Measurements from ENCODE around the gene ZBTB42. TPM values are rescaled to one million over a fixed set of nuclear protein-coding genes. Genes with fewer than 3 reads are reported as not detected.

The ZBTB42 gene
- total RNA-seq, 1 donor from 2014 or later = 2.4 TPM

DNA sequence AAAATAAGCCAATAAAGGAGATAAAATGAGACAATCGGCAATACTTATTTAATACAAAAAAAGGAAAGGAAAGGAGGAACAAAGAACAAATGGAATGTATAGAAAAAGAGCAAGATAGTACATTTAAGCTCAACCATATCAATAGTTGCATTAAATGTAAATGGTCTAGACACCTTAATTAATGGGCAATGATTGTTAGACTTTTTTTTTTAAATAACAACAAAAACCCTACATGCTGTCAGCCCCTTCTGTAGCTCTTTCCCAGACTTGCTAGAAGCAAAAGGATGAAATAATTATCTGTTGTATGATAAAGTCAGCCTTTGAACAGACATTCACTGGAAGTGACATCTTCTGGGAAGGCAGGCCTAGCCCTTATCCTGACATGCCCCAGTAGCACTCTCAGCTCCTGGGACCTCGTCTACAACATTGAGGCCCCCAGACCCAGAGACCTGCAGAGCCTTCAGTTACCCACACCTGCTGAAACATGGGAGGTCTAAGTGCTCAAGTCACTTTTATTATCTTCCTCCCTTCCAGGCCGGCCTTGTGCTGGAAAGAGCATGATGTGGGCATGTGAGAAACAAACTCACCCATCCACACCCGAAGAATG, 34.5 kb upstream of the ZBTB42 start:
- peaks cover 34% of the 10 kb centered on the region for H3K4me1 Mint-ChIP-seq (ENCODE audit: unreplicated experiment)
- H3K27me3 Mint-ChIP-seq (ENCODE audit: unreplicated experiment) = peaks cover 9% of the 10 kb centered on the region
- TF ChIP-seq, protein P1, sequence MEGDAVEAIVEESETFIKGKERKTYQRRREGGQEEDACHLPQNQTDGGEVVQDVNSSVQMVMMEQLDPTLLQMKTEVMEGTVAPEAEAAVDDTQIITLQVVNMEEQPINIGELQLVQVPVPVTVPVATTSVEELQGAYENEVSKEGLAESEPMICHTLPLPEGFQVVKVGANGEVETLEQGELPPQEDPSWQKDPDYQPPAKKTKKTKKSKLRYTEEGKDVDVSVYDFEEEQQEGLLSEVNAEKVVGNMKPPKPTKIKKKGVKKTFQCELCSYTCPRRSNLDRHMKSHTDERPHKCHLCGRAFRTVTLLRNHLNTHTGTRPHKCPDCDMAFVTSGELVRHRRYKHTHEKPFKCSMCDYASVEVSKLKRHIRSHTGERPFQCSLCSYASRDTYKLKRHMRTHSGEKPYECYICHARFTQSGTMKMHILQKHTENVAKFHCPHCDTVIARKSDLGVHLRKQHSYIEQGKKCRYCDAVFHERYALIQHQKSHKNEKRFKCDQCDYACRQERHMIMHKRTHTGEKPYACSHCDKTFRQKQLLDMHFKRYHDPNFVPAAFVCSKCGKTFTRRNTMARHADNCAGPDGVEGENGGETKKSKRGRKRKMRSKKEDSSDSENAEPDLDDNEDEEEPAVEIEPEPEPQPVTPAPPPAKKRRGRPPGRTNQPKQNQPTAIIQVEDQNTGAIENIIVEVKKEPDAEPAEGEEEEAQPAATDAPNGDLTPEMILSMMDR (IDR thresholded peaks at IDR 0.05; ENCODE audit: unreplicated experiment) = no peak
- no peaks in the 10 kb centered on the region for H3K9me3 Mint-ChIP-seq (ENCODE audit: unreplicated experiment)
- peaks cover 28% of the 10 kb centered on the region for H3K36me3 Mint-ChIP-seq (ENCODE audit: low read depth, unreplicated experiment)
- no peak for DNase-seq (ENCODE audit: low spot score)
- peak overlapping the region; percentile 23 for H3K4me3 Mint-ChIP-seq (ENCODE audit: unreplicated experiment)
- H3K27ac Mint-ChIP-seq (ENCODE audit: unreplicated experiment) = peak overlapping the region; percentile 96

DNA sequence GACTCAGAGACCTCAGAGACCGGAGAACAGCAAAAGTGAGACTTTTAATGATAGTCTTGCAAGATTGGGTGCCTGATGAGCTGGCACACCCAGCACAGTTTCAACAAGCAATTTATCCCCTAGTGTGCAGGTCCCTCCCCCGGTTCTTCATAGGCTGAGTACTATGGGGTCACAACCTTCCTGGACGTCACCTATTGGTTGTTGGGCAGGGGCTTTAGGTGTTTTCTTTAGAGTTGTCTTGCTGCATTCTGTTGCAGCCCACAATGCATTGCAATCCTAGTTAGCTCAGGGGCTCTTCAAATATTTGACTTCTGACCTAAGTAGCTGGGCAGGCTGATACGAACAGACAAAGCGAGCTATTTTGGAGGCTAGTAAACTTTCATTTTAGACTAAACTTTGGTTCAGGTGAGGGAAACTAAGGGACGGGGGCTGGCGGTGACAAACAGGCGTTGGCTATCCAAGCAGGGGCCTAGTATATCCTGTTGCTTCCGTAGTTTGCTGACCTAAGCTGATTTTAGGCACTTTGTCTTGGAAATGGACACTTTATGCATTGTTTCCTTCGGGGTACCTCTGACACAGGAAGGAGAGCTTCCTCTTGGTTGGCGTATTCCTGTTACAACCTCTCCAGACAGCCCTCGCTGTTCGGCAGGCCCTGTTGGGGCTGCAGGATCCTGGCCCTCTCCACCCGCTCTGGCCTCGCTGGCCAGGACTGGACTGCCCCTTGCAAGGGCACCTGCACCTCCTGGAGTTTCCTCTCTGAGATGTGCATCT, 33.9 kb upstream of the ZBTB42 start:
- peak; percentile 48 for DNase-seq (ENCODE audit: low spot score)
- peaks cover 34% of the 10 kb centered on the region for H3K4me1 Mint-ChIP-seq (ENCODE audit: unreplicated experiment)
- no peaks in the 10 kb centered on the region for H3K9me3 Mint-ChIP-seq (ENCODE audit: unreplicated experiment)
- peaks cover 11% of the 10 kb centered on the region for H3K27me3 Mint-ChIP-seq (ENCODE audit: unreplicated experiment)
- peak overlapping the region; percentile 96 for H3K27ac Mint-ChIP-seq (ENCODE audit: unreplicated experiment)
- H3K36me3 Mint-ChIP-seq (ENCODE audit: low read depth, unreplicated experiment) = peaks cover 29% of the 10 kb centered on the region
- TF ChIP-seq, protein P1 (IDR thresholded peaks at IDR 0.05; ENCODE audit: unreplicated experiment) = no peak
- peak overlapping the region; percentile 76 for H3K4me3 Mint-ChIP-seq (ENCODE audit: unreplicated experiment)

DNA sequence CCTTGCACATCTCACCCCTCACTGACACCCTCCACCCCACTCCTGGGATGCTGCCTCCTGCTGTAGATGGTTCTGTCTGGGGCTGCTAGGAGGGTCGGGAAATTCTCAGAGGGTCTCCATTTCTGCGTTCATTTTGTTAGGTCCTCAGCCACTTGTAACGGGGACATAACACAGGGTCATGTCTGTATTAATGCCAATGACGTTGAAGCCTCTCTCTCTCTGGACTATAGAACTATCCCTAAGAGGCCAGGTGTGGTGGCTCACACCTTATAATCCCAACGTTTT, 33.3 kb upstream of the ZBTB42 start:
- peak overlapping the region; percentile 76 for H3K4me3 Mint-ChIP-seq (ENCODE audit: unreplicated experiment)
- TF ChIP-seq, protein P1 (IDR thresholded peaks at IDR 0.05; ENCODE audit: unreplicated experiment) = no peak
- peaks cover 34% of the 10 kb centered on the region for H3K4me1 Mint-ChIP-seq (ENCODE audit: unreplicated experiment)
- DNase-seq (ENCODE audit: low spot score) = no peak
- peaks cover 12% of the 10 kb centered on the region for H3K27me3 Mint-ChIP-seq (ENCODE audit: unreplicated experiment)
- H3K27ac Mint-ChIP-seq (ENCODE audit: unreplicated experiment) = peak overlapping the region; percentile 96
- peaks cover 28% of the 10 kb centered on the region for H3K36me3 Mint-ChIP-seq (ENCODE audit: low read depth, unreplicated experiment)
- H3K9me3 Mint-ChIP-seq (ENCODE audit: unreplicated experiment) = no peaks in the 10 kb centered on the region

DNA sequence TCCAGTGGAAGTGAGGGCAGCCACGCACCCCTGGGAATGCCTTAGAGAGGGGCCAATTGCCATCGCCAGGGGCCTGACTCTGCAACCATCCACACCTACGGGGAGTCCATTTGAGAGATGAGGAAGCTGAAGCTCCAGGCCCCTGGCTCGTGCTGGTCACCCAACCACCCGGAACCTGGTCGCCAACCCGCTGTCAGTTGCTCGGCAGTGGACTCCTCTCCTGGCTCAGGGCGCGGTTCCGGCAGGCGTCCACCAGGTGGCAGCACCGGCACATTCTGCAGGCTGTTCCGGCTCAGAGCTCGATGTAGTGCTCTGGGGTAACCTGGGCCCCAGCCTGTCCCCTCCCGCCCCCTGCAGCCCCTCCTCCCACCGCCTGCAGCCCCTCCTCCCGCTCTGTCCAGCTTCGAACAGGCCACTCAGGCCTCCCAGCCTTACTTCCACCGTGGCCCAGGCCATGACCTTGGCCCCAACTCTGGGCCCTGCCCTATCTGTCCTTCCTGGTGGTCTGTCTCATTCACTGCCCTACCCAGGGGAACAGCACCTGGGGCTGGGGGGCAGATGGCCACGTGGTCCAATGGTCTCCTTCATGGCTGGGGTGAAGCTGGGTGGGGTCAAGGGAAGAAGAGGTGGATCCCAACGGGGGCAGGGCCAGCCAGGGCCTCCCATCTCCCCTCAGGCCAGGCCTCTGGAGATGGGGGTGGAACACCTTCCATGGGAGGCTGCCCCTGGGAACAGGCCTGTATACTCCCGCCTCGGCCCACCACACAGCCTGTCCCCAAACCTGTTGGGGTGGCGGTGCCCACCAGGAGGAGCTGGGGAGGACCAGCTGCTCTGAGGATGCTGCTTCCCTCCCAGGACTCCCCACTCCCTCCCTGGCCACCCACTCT, 32.2 kb upstream of the ZBTB42 start:
- H3K4me1 Mint-ChIP-seq (ENCODE audit: unreplicated experiment) = peaks cover 34% of the 10 kb centered on the region

More for the DNA sequence above, 32.2 kb upstream of the ZBTB42 start:
- Mint-ChIP-seq H3K27ac (ENCODE audit: unreplicated experiment) (peak overlapping the region; percentile 96), H3K4me3 (ENCODE audit: unreplicated experiment) (peak overlapping the region; percentile 76), H3K9me3 (ENCODE audit: unreplicated experiment) (no peaks in the 10 kb centered on the region), H3K36me3 (ENCODE audit: low read depth, unreplicated experiment) (peaks cover 28% of the 10 kb centered on the region), H3K27me3 (ENCODE audit: unreplicated experiment) (peaks cover 14% of the 10 kb centered on the region)
- TF ChIP-seq, protein P1 (IDR thresholded peaks at IDR 0.05; ENCODE audit: unreplicated experiment) = peak; percentile 97
- peak; percentile 99 for DNase-seq (ENCODE audit: low spot score)
